HepG2 (cell line): ENCODE results near the gene GPC2.

Source experiments
- CHCHD3 ChIP-seq: sonication (generic); formaldehyde crosslinking; IDR thresholded peaks from 2 replicates; pipeline ENCODE4 v1.8.0; 2022; ENCODE audit warnings: mild to moderate bottlenecking, missing genetic modification reagents, moderate library complexity
- CTCF ChIP-seq: sonication (generic); formaldehyde crosslinking; IDR thresholded peaks from 2 replicates; pipeline ENCODE4 v1.5.0; 2020; ENCODE audit warnings: mild to moderate bottlenecking, missing genetic modification reagents, moderate library complexity
- KDM6A ChIP-seq: IDR thresholded peaks from 2 replicates; pipeline ENCODE4 v1.6.1; 2016; ENCODE audit warnings: low read depth
- REST ChIP-seq, 2 experiments: IDR thresholded peaks; 2 replicates each; pipeline ENCODE4 v1.6.1; 2011 to 2012; ENCODE audit warnings: low read length in 2 of 2, borderline replicate concordance in 1 of 2, low read depth in 1 of 2, mild to moderate bottlenecking in 1 of 2, moderate library complexity in 1 of 2
- ZNF782 ChIP-seq: sonication (generic); formaldehyde crosslinking; IDR thresholded peaks from 2 replicates; pipeline ENCODE4 v1.4.0; 2020; ENCODE audit warnings: missing genetic modification reagents, mild to moderate bottlenecking, borderline replicate concordance

DNA sequence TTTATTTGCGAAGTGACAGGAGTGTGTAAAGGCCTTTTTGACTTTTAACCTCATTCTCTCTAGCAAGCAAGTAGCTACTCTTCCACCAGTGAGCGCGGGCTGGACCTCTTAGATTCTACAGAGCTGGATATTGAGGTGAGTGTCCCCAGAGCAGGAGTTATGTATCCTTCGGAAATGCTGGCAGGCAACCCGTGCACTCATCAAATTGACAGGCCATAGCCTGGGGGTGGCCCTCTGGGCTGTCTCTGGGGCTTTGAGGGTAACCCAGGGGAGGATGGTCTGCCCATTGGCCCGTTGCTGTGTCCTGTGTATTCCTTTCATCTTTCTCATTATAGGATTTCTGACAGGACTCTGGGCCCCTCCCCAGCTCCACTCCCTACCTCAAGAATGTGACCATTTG is 36.5 kb upstream of the GPC2 start:
- TF ChIP-seq REST (IDR thresholded peaks at IDR 0.05; ENCODE audit: borderline replicate concordance in 1 of 2, low read depth in 1 of 2, low read length in 2 of 2), result no peak
- no peak for TF ChIP-seq KDM6A
- no peak for TF ChIP-seq ZNF782
- TF ChIP-seq CHCHD3 (CRISPR knock-in tag), result no peak
- TF ChIP-seq CTCF (CRISPR knock-in tag), result no peak
